BJ (cell line): ENCODE data around the gene DACH1. TPM values are rescaled to one million over a fixed set of nuclear protein-coding genes. Genes with fewer than 3 reads are reported as not detected.
A peak's percentile ranks its signal among the peaks of the same experiment; 100 is the strongest.
"Not testable (repeated sequence)": the region's sequence is repeated elsewhere in the genome, so short reads cannot be mapped to it uniquely, and the experiment has no call there.

ENCODE experiments used
- CTCF ChIA-PET: fragments of 350-600 bp; formaldehyde crosslinking; extraction: SDS; loops from one replicate; lab custom pipeline; 2021; ENCODE audit warnings: antibody characterized with exemption, inconsistent platforms; lab: Yijun Ruan, JAX
- POLR2A ChIA-PET: fragments of 300-600 bp; sonication (Branson Sonifier 250); formaldehyde crosslinking; extraction: SDS; loops from one replicate; lab custom pipeline; 2021; ENCODE audit warnings: antibody characterized with exemption; lab: Charles Lee
- DNase-seq: peaks from one replicate; pipeline ENCODE4 v3.0.0-alpha.2; 2011; ENCODE audit warnings: low read depth
- H3K27me3 ChIP-seq: 2 replicates; pipeline ENCODE4 v1.6.0; 2011; ENCODE audit warnings: low read length; ENCODE audit not compliant: control insufficient read depth, insufficient read depth
- H3K36me3 ChIP-seq: 2 replicates; pipeline ENCODE4 v1.5.1; 2011; ENCODE audit warnings: low read length; ENCODE audit not compliant: control insufficient read depth, insufficient read depth
- H3K4me3 ChIP-seq: 2 replicates; pipeline ENCODE4 v1.5.1; 2011; ENCODE audit warnings: low read depth, mild to moderate bottlenecking, control low read depth, low read length
- CTCF ChIP-seq: IDR thresholded peaks from 2 replicates; pipeline ENCODE4 v1.5.1; 2011; ENCODE audit warnings: low read depth, mild to moderate bottlenecking, control low read depth, inconsistent platforms, low read length, moderate library complexity; ENCODE audit not compliant: insufficient read depth
- polyA minus RNA-seq: library from RNA; depleted of rRNA, polyadenylated mRNA; stranded (reverse); fragments of >200 nt; gene quantifications from 2 replicates; pipeline ENCODE4 v1.2.3, GENCODE V29; 2011; rRNA and poly(A)+ RNA removed
- polyA plus RNA-seq: library from polyadenylated mRNA; depleted of rRNA; stranded (reverse); fragments of >200 nt; gene quantifications from 2 replicates; pipeline ENCODE4 v1.2.3, GENCODE V29; 2011; rRNA removed

Gene DACH1
- 0.01 TPM in 2 replicates for polyA plus RNA-seq
- not detected in 2 replicates for polyA minus RNA-seq

- ChIA-PET CTCF (interaction anchor here (1.2 kb wide), 1 partner anchor 12 kb away, joined by 4 read pairs; no protein-coding TSS in a partner anchor), POLR2A (no interaction called here)
- no peak for TF ChIP-seq CTCF
- Histone ChIP-seq H3K36me3 (no peaks in the 10 kb centered on the region), H3K4me3 (peak within 1 kb of the TSS; percentile 44), H3K27me3 (peaks cover 19% of the 10 kb centered on the region)
- no peak for DNase-seq
Measured at GRCh38 chr13:71867131-71867814, at the start of gene DACH1. Gene DACH1 (minus strand): TSS chr13:71867204.

GRCh38 chr13:71913717-71914116 lies 46.7 kb upstream of the DACH1 start:
- no peak overlapping the region for H3K4me3 ChIP-seq
- no peaks in the 10 kb centered on the region for H3K36me3 ChIP-seq
- H3K27me3 ChIP-seq = no peaks in the 10 kb centered on the region
- ChIA-PET POLR2A (no interaction called here), CTCF (no interaction called here)
- TF ChIP-seq CTCF = no peak
- DNase-seq = no peak

GRCh38 chr13:71912524-71912923 lies 45.5 kb upstream of the DACH1 start:
- no peak for TF ChIP-seq CTCF
- H3K4me3 ChIP-seq = no peak overlapping the region
- H3K27me3 ChIP-seq = no peaks in the 10 kb centered on the region
- no peaks in the 10 kb centered on the region for H3K36me3 ChIP-seq
- DNase-seq = no peak
- ChIA-PET CTCF (no interaction called here), POLR2A (no interaction called here)

- POLR2A ChIA-PET = no interaction called here
- H3K4me3 ChIP-seq = no peak overlapping the region
- DNase-seq = no peak
- H3K27me3 ChIP-seq = no peaks in the 10 kb centered on the region
- no peaks in the 10 kb centered on the region for H3K36me3 ChIP-seq
- CTCF ChIA-PET = no interaction called here
- TF ChIP-seq CTCF = no peak
Measured at GRCh38 chr13:71906448-71906847, 39.4 kb upstream of the DACH1 start.

DNA sequence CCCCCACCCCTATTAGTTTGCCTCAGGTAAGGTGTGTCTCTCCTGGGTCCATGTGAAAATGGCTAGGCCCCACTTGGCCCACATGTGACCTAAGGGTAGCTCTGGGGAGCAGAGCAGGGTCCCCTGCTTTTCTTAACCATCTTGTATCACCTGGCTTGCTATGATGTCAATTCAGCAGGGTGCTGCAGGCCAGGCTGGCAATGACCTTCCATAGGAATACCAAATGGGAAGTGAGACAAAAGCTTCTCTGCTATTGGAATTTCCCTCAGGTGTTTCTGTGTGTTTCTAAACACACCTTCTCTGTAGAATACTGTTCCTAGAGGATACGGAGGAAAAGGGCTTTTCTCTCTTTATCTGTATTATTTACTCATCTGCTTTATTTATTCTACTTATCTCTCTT lies 35.7 kb upstream of the DACH1 start:
- H3K27me3 ChIP-seq = no peaks in the 10 kb centered on the region
- TF ChIP-seq CTCF = no peak
- no peak for DNase-seq
- POLR2A ChIA-PET = no interaction called here
- H3K4me3 ChIP-seq = no peak overlapping the region
- H3K36me3 ChIP-seq = no peaks in the 10 kb centered on the region
- CTCF ChIA-PET = no interaction called here

DNA sequence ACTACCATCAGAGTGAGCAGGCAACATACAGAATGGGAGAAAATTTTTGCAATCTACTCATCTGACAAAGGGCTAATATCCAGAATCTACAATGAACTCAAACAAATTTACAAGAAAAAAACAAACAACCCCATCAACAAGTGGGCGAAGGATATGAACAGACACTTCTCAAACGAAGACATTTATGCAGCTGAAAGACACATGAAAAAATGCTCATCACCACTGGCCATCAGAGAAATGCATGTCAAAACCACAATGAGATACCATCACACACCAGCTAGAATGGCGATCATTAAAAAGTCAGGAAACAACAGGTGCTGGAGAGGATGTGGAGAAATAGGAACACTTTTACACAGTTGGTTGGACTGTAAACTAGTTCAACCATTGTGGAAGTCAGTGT lies 26.5 kb upstream of the DACH1 start:
- H3K27me3 ChIP-seq, CTCF ChIA-PET, H3K36me3 ChIP-seq, POLR2A ChIA-PET, H3K4me3 ChIP-seq, DNase-seq: not testable (repeated sequence)
